Raji (cell line): ENCODE data around the gene SHISA6.

Source experiments
- POLR2A ChIP-seq: IDR thresholded peaks from 2 replicates; pipeline ENCODE4 v1.6.1; 2011; ENCODE audit warnings: low read depth, low read length, control low read depth; ENCODE audit not compliant: insufficient read depth

Gene SHISA6

GRCh38 chr17:11404431-11405276 is 163.6 kb downstream of the SHISA6 start:
- no peak for TF ChIP-seq POLR2A

- no peak for TF ChIP-seq POLR2A
Measured at GRCh38 chr17:11406716-11407115, 165.7 kb downstream of the SHISA6 start.

- no peak for TF ChIP-seq POLR2A
Measured at GRCh38 chr17:11412654-11413053, 171.6 kb downstream of the SHISA6 start.

- no peak for TF ChIP-seq POLR2A
Measured at GRCh38 chr17:11418342-11418741, 177.3 kb downstream of the SHISA6 start.

GRCh38 chr17:11430751-11431150 is 189.7 kb downstream of the SHISA6 start:
- TF ChIP-seq POLR2A: no peak

GRCh38 chr17:11438673-11439072 is 197.7 kb downstream of the SHISA6 start:
- no peak for TF ChIP-seq POLR2A

- no peak for TF ChIP-seq POLR2A
Measured at GRCh38 chr17:11441004-11441403, 200.0 kb downstream of the SHISA6 start.

GRCh38 chr17:11446316-11446715 is 205.3 kb downstream of the SHISA6 start:
- no peak for TF ChIP-seq POLR2A

GRCh38 chr17:11454096-11454495 is 213.1 kb downstream of the SHISA6 start:
- no peak for TF ChIP-seq POLR2A

- TF ChIP-seq POLR2A: no peak
Measured at GRCh38 chr17:11458279-11458678, 217.3 kb downstream of the SHISA6 start.

- no peak for TF ChIP-seq POLR2A
Measured at GRCh38 chr17:11459861-11460331, 218.9 kb downstream of the SHISA6 start.

GRCh38 chr17:11461993-11462548 is 221.1 kb downstream of the SHISA6 start:
- TF ChIP-seq POLR2A: no peak

- no peak for TF ChIP-seq POLR2A
Measured at GRCh38 chr17:11467639-11468038, 226.6 kb downstream of the SHISA6 start.

GRCh38 chr17:11485336-11486100 is 244.5 kb downstream of the SHISA6 start:
- TF ChIP-seq POLR2A: no peak

GRCh38 chr17:11486101-11486867 is 245.3 kb downstream of the SHISA6 start:
- no peak for TF ChIP-seq POLR2A
